HG02970 (cell line): ENCODE data around the gene GRM7.

ENCODE experiments used
- ATAC-seq: cut with Tn5 transposase; IDR thresholded peaks from one replicate; pipeline ENCODE4 v1.9.1; 2021; ENCODE audit warnings: mild to moderate bottlenecking, moderate library complexity, moderate number of reproducible peaks; ENCODE audit not compliant: unreplicated experiment, low FRiP score

The GRM7 gene

DNA sequence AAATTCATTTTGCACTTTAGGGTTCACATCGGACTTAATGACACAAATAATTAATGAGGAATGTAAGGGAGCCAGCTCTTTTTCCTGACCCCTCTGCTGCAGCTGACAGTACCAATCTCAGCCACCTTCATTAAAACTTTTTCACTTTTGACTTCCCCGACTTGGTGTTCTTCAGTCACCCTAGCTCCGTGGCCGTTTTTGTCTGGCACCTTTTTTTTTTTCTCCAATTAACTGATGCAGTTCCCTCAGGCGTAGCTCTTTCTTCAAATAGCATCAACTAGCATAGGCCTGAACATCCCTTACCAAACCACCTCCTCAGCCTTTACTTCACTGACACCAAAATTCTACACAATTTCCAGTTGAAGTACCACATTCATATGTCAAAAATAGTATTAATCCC lies 350.8 kb downstream of the GRM7 start:
- ATAC-seq = no peak

GRCh38 chr3:7215706-7216105 lies 354.8 kb downstream of the GRM7 start:
- ATAC-seq = no peak

- ATAC-seq = no peak
Observed at GRCh38 chr3:7226393-7226792, 365.5 kb downstream of the GRM7 start.

DNA sequence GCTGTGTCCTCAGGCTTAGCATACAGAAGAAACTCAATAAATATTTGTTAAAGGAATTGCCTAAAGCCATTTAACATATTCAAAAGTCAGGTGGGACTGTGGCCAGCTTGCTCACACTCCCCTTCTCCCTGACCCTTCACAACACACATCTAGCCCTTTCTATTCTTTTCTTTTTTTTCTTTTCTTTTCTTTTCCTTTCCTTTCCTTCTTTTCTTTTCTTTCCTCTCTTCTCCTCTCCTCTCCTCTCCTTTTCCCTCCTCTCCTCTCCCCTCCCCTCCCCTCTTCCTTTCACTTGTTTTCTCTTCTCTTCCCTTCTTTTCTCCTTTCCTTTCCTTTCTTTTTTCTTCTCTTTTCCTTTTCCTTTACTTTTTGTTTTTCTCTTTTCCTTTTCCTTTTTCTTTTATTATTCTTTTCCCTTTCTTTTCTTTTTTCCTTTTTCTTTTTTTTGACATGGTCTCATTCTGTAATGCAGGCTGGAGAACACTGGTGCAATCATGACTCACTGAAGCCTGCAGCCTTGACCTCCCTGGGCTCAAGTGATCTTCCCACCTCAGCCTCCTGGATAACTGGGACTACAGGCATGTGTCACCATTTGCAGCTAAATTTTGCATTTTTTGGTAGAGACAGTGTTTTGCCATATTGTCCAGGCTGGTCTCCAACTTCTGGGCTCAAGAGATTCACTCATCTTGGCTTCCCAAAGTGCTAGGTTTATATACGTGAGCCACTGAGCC lies 377.8 kb downstream of the GRM7 start:
- ATAC-seq = no peak

DNA sequence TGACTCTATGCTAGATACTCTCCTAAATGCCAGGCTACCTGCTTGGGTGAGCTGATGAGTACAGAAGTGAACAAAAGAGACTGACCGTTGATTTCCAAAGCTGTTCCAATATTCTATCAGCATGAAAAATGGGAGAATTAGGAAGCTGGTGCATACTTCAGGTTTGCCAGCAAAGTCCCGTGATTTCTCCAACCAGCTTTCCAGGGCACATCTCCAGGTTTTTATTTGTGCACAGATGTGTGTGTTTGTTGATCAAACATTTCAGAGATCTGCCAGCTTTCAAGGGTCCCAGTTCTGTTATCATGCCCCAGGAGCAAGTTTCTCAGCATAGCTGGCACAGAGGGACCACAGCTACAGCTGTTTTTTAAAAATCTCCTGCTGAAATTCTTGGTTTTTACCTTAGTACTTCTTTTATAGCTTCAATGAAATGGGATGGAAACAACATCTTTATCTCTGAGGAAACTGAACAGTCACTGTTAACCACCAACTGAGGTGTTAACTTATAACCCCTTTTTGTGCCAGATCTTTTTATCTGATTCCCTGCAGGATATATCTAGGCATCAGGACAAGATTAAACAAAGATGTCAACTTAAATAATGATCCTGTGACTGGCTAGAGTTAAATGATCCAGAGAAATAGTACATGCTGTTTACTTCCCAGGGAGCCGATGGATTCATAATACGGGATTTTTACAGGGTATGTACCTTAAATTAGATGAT lies 380.8 kb downstream of the GRM7 start:
- no peak for ATAC-seq

GRCh38 chr3:7242303-7242635 lies 381.4 kb downstream of the GRM7 start:
- no peak for ATAC-seq

DNA sequence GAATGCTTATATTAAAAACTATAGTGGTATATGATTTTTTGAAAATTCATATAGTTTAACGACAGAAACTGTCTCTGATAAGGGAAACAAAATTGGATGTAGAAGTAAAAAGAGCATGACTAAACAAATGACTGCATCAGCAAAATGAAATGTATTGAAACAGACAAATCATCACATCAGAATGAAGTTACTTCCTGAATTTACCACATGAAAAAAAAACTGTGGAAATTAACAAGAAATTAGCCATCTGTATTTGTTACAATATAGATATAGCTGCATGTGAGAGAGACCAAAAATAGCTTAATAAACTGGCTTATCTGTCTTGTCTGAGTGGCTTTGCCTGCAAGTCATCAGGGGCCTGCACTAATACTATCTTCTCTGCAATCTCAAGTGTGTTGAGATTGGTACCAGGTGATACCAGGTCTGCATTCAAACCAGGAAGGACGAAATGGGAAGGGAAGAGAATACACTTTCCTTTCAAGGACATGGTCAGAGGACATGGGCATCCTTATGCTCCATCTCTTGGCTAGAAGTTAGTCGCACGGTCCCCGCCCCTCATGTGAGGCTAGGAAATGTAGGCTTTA lies 388.7 kb downstream of the GRM7 start:
- ATAC-seq = no peak

- ATAC-seq = no peak
Observed at GRCh38 chr3:7254251-7254650, 393.3 kb downstream of the GRM7 start.

DNA sequence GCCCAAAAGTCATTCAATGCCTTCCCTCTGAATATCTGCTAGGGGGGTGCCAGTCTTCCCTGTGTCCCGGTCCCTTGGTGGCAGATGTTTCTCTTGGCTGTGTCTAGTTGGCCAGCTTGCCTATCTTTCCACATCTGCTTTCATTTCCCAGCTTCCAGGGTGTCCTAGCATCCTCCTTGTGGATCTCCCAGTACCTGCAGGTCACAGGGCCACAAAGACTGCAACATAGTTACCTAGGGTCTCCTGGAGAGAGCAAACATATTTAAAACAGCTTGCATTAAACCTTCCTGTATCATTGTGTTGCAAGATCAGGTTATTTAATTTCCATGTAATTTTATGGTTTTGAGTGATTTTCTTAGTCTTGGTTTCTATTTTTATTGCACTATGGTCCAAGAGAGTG lies 400.1 kb downstream of the GRM7 start:
- ATAC-seq = no peak

GRCh38 chr3:7263347-7264195 lies 402.7 kb downstream of the GRM7 start:
- ATAC-seq = no peak

DNA sequence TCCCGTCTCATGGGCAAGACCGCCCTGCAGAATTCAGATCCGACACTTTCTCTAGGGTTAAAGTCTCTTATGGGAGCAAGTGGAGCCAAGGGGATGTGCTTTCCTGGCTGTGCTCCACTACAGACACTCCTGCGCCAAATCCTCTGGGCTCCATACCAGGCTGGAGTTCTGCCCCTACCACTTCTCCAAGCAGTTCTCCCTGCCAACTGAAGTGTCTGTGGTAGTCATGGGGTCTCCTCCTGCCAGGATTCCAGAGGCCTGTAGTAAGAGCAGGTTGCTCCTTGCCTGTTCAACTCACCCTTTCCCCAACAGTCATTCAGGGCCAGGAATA lies 403.2 kb downstream of the GRM7 start:
- no peak for ATAC-seq

DNA sequence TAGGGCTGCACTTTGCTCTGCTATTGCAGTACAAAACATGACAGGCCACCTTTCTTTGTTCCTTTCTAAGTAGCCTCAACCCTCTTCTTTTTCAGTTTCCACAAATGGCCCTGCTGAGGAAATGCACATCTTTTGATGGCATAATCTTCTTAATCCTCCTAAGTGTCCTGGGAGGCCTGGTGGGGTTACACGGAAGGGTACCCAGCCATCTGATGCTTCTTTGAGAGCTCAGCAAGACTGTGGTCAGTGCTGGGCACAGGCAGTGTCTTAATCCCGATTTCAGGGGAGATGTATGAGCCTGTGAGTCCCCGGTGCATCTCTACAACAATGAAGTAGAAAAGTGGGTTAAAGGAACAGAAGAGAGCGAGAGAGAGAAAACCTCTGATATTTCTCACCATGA lies 404.8 kb downstream of the GRM7 start:
- ATAC-seq = no peak

DNA sequence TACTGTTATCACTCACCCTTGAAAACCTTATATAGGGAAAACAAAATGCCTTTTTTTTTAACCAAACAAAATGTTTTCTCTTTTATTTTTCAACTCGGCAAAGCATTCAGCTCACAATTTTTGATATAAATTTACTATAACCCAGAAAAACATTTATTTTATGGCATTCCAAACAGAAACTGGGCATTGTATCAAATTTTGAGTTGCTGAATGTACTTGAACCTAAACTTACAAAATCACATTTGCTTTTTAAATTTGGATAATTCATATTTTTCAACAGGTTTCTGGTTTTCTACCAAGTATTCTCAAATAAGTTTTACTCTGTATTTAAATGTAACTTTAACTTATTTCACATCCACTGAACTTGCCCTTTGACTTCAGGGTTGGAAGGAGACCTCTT lies 405.6 kb downstream of the GRM7 start:
- no peak for ATAC-seq

GRCh38 chr3:7270731-7271130 lies 409.8 kb downstream of the GRM7 start:
- no peak for ATAC-seq

GRCh38 chr3:7271631-7272030 lies 410.7 kb downstream of the GRM7 start:
- ATAC-seq = no peak

GRCh38 chr3:7272203-7272602 lies 411.3 kb downstream of the GRM7 start:
- ATAC-seq = no peak

DNA sequence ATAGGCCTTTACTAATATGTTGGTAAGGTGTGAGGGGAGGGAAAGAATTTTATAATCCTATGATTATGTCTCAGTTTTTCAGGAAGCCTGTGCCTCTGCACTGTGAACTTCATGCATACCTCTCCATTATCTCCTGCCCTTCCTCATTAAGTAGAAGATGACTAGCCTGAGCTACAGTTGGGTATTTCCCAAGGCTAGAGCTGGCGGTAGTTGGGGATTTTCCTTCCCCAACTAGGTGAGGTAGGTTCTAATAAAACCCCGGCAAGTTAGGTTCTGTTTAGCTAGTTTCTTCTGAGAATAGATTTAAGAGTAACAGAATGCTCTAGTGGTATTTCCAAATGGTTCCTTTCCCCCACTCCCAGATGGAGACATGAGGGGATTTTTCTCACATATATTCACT lies 414.5 kb downstream of the GRM7 start:
- no peak for ATAC-seq

GRCh38 chr3:7280318-7280717 lies 419.4 kb downstream of the GRM7 start:
- ATAC-seq = no peak

GRCh38 chr3:7282988-7283387 lies 422.1 kb downstream of the GRM7 start:
- no peak for ATAC-seq

- ATAC-seq = no peak
Observed at GRCh38 chr3:7285505-7285904, 424.6 kb downstream of the GRM7 start.

- ATAC-seq = no peak
Observed at GRCh38 chr3:7288133-7288532, 427.2 kb downstream of the GRM7 start.
